A549 (cell line): Measurements from ENCODE around the gene APOBEC3B. TPM values are rescaled to one million over a fixed set of nuclear protein-coding genes. Genes with fewer than 3 reads are reported as not detected.

Experiments
- ATAC-seq, 2 experiments: fragments of 200-7000 bp in 1 of 2; fragments of >200 bp in 1 of 2; cut with Nextera tagmentation in 1 of 2; cut with Tn5 transposase in 1 of 2; 3 replicates each; pipeline versions ENCODE4 v1.8.0 to v1.9.1; 2018 to 2020; ENCODE audit warnings: mild to moderate bottlenecking in 1 of 2, moderate library complexity in 1 of 2
- CTCF ChIA-PET: fragments of 300-600 bp; sonication (Branson Sonifier 250); formaldehyde crosslinking; extraction: SDS; loops from one replicate; lab custom pipeline; 2021; ENCODE audit warnings: antibody characterized with exemption, inconsistent platforms; lab: Yijun Ruan, JAX
- POLR2A ChIA-PET: fragments of 350-600 bp; formaldehyde crosslinking; extraction: SDS; loops from one replicate; lab custom pipeline; 2021; ENCODE audit warnings: antibody characterized with exemption, inconsistent platforms; lab: Yijun Ruan, JAX
- DNase-seq, 2 experiments: peaks; one replicate each; pipeline versions ENCODE4 v3.0.0 to v3.0.0-alpha.2; 2011 to 2016; ENCODE audit warnings: low read depth in 1 of 2, low spot score in 1 of 2
- FAIRE-seq: peaks from 2 replicates; lab custom pipeline; 2011; peaks lifted over from hg19 to GRCh38; lab: Jason Lieb, UNC
- H3K27ac ChIP-seq, 2 experiments: fragments of >200 bp; sonication (Bioruptor Twin); formaldehyde crosslinking; 3 replicates each; pipeline ENCODE4 v1.5.1; 2016 to 2017
- H3K4me1 ChIP-seq: fragments of >200 bp; sonication (Bioruptor Twin); formaldehyde crosslinking; 3 replicates; pipeline ENCODE4 v1.6.1; 2016
- H3K4me2 ChIP-seq: fragments of >200 bp; sonication (Bioruptor Twin); formaldehyde crosslinking; 3 replicates; pipeline ENCODE4 v1.6.1; 2016
- H3K4me3 ChIP-seq: fragments of >200 bp; sonication (Bioruptor Twin); formaldehyde crosslinking; 3 replicates; pipeline ENCODE4 v1.5.1; 2016
- H3K9me3 ChIP-seq: fragments of >200 bp; sonication (Bioruptor Twin); formaldehyde crosslinking; 3 replicates; pipeline ENCODE4 v1.6.1; 2016
- BCL3 ChIP-seq: fragments of >200 bp; sonication (Bioruptor Twin); formaldehyde crosslinking; IDR thresholded peaks from 3 replicates; pipeline ENCODE4 v1.6.1; 2016
- BHLHE40 ChIP-seq: IDR thresholded peaks from 2 replicates; pipeline ENCODE4 v1.6.1; 2012; ENCODE audit warnings: low read depth, low read length, inconsistent platforms
- CBX2 ChIP-seq: fragments of 200-600 bp; sonication (generic); IDR thresholded peaks from 2 replicates; pipeline ENCODE4 v1.6.1; 2016; ENCODE audit warnings: low read depth, mild to moderate bottlenecking, borderline replicate concordance
- CBX8 ChIP-seq: fragments of 200-600 bp; sonication (generic); IDR thresholded peaks from 2 replicates; pipeline ENCODE4 v1.6.1; 2016
- CHD2 ChIP-seq: fragments of 150-350 bp; IDR thresholded peaks from 2 replicates; pipeline ENCODE4 v1.6.1; 2014; ENCODE audit warnings: low read length; ENCODE audit not compliant: partially characterized antibody
- ESRRA ChIP-seq: fragments of 150-350 bp; IDR thresholded peaks from 2 replicates; pipeline ENCODE4 v1.6.1; 2014; ENCODE audit warnings: mild to moderate bottlenecking, low read length, borderline replicate concordance
- FOXS1 ChIP-seq: fragments of 250-450 bp; sonication (Bioruptor Pico); IDR thresholded peaks from 2 replicates; pipeline ENCODE4 v1.5.0; 2020; ENCODE audit warnings: mild to moderate bottlenecking, moderate library complexity
- HDAC2 ChIP-seq: fragments of 200-600 bp; sonication (generic); IDR thresholded peaks from 2 replicates; pipeline ENCODE4 v1.6.1; 2016
- HMGXB4 ChIP-seq: fragments of 250-450 bp; sonication (Bioruptor Pico); IDR thresholded peaks from 2 replicates; pipeline ENCODE4 v1.5.0; 2021; ENCODE audit warnings: mild to moderate bottlenecking, moderate library complexity, borderline replicate concordance
- HOXB13 ChIP-seq: fragments of 250-450 bp; sonication (Bioruptor Pico); IDR thresholded peaks from 2 replicates; pipeline ENCODE4 v1.5.0; 2020; ENCODE audit warnings: low read depth, mild to moderate bottlenecking, moderate library complexity
- JUNB ChIP-seq: fragments of >200 bp; sonication (Bioruptor Twin); formaldehyde crosslinking; IDR thresholded peaks from 2 replicates; pipeline ENCODE4 v1.6.1; 2016
- KDM1A ChIP-seq: fragments of 200-600 bp; sonication (generic); IDR thresholded peaks from 2 replicates; pipeline ENCODE4 v1.6.1; 2016; ENCODE audit warnings: low read depth, mild to moderate bottlenecking
- MAFK ChIP-seq: fragments of 450-650 bp; IDR thresholded peaks from 2 replicates; pipeline ENCODE4 v1.6.1; 2014; ENCODE audit not compliant: partially characterized antibody
- MYC ChIP-seq: IDR thresholded peaks from 2 replicates; pipeline ENCODE4 v1.6.1; 2012; ENCODE audit warnings: mild to moderate bottlenecking, inconsistent platforms, low read length, improper control_type of control experiment, borderline replicate concordance
- RCOR1 ChIP-seq: fragments of 150-350 bp; IDR thresholded peaks from 2 replicates; pipeline ENCODE4 v1.6.1; 2014; ENCODE audit warnings: antibody characterized with exemption, low read length, low read depth
- RFX5 ChIP-seq: fragments of 450-650 bp; IDR thresholded peaks from 2 replicates; pipeline ENCODE4 v1.7.1; 2014; ENCODE audit warnings: antibody characterized with exemption, mild to moderate bottlenecking, moderate library complexity
- SMC3 ChIP-seq: fragments of >200 bp; sonication (Bioruptor Twin); formaldehyde crosslinking; IDR thresholded peaks from 3 replicates; pipeline ENCODE4 v1.6.1; 2018; ENCODE audit warnings: inconsistent platforms
- TP53 ChIP-seq: fragments of 250-450 bp; sonication (Bioruptor Pico); IDR thresholded peaks from 2 replicates; pipeline ENCODE4 v1.5.0; 2021; ENCODE audit warnings: mild to moderate bottlenecking, moderate library complexity
- ZC3H11A ChIP-seq: fragments of 450-650 bp; IDR thresholded peaks from 2 replicates; pipeline ENCODE4 v1.6.1; 2014; ENCODE audit warnings: antibody characterized with exemption, mild to moderate bottlenecking
- ZFP36 ChIP-seq: fragments of 450-650 bp; IDR thresholded peaks from 2 replicates; pipeline ENCODE4 v1.6.1; 2014; ENCODE audit warnings: borderline replicate concordance; ENCODE audit not compliant: partially characterized antibody
- ZNF302 ChIP-seq: fragments of 250-450 bp; sonication (Bioruptor Pico); IDR thresholded peaks from 2 replicates; pipeline ENCODE4 v1.9.0; 2021; ENCODE audit warnings: inconsistent platforms, mild to moderate bottlenecking, moderate library complexity
- ZSCAN20 ChIP-seq: fragments of 250-450 bp; sonication (Bioruptor Pico); IDR thresholded peaks from 2 replicates; pipeline ENCODE4 v1.8.0; 2022; ENCODE audit warnings: mild to moderate bottlenecking, moderate library complexity
- WGBS: methylation state at CpG from one replicate; pipeline ENCODE4 v1.1.6; 2017; ENCODE audit errors: missing lambda C conversion rate; 5-methylcytosine and 5-hydroxymethylcytosine counted together
- polyA plus RNA-seq, 4 experiments: library from polyadenylated mRNA; depleted of rRNA in 3 of 4; stranded (reverse); fragments of >200 nt; fragmentation: RNase III in 1 of 4; extraction: RNeasy Plus Mini Kit Qiagen cat#74134 plus additional on column Dnase treatment in 1 of 4; gene quantifications; 2 replicates in 3 of 4; 3 replicates in 1 of 4; pipeline ENCODE4 v1.2.3, GENCODE V29; 2011 to 2017

APOBEC3B gene
- polyA plus RNA-seq, 2 of the 4 experiments (the other 2 are of a cell fraction): 16.7 to 19.6 TPM

- ChIA-PET POLR2A (no interaction called here), CTCF (interaction anchor here (1.2 kb wide), 1 partner anchor 18 kb away, joined by 4 read pairs; no protein-coding TSS in a partner anchor)
- Histone ChIP-seq H3K4me1 (peaks cover 7% of the 10 kb centered on the region; the same call in 2 of the 3 replicates), H3K4me2 (no peak overlapping the region), H3K27ac (no peak overlapping the region), H3K9me3 (no peaks in the 10 kb centered on the region), H3K4me3 (no peak overlapping the region)
- ATAC-seq (no peak), DNase-seq (no peak), FAIRE-seq (no peak)
- WGBS: 72% methylated on average over 2 of the region's 3 CpGs
- no peak for TF ChIP-seq RCOR1
- TF ChIP-seq ZFP36: no peak
- TF ChIP-seq MYC: no peak
- no peak for TF ChIP-seq CBX8
- no peak for TF ChIP-seq JUNB
- TF ChIP-seq HDAC2: no peak
- no peak for TF ChIP-seq ZC3H11A
- TF ChIP-seq TP53: no peak
- no peak for TF ChIP-seq CBX2
- TF ChIP-seq ZNF302 (CRISPR knock-in tag): no peak
- TF ChIP-seq FOXS1 (CRISPR knock-in tag): no peak
- no peak for TF ChIP-seq RFX5
Measured at GRCh38 chr22:38955926-38956325, 26.2 kb upstream of the APOBEC3B start.

- no peak overlapping the region for H3K4me3 ChIP-seq
- H3K4me1 ChIP-seq: peaks cover 7% of the 10 kb centered on the region; the same call in 2 of the 3 replicates
- H3K4me2 ChIP-seq: no peak overlapping the region
- TF ChIP-seq ZSCAN20: no peak
- TF ChIP-seq MAFK: no peak
- no peak for TF ChIP-seq SMC3
- no peak for TF ChIP-seq KDM1A
- no peak for TF ChIP-seq ZFP36
- no peak for TF ChIP-seq ESRRA
- TF ChIP-seq JUNB: no peak
- no peak for TF ChIP-seq HMGXB4
- no peak for TF ChIP-seq CHD2
- TF ChIP-seq BCL3: no peak
- TF ChIP-seq BHLHE40: no peak
- DNase-seq: no peak
- ChIA-PET CTCF (interaction anchor here (1.2 kb wide), 1 partner anchor 17 kb away, joined by 4 read pairs; no protein-coding TSS in a partner anchor), POLR2A (no interaction called here)
- no peak for ATAC-seq
- no peak for FAIRE-seq
- H3K27ac ChIP-seq: no peak overlapping the region
- no peaks in the 10 kb centered on the region for H3K9me3 ChIP-seq
- 80% methylated on average over 1 of the region's 5 CpGs for WGBS
Measured at GRCh38 chr22:38956551-38956950, 25.6 kb upstream of the APOBEC3B start.

GRCh38 chr22:38957046-38957770 lies 24.9 kb upstream of the APOBEC3B start, which contains the start of gene APOBEC3A:
TSS of gene APOBEC3A (plus strand) at chr22:38957609. CDS start at chr22:38957692, 83 bp downstream.
- FAIRE-seq (no peak), ATAC-seq (peak; percentile 13 to 15; a peak in 2 of 6 replicates), DNase-seq (peak in 1 of 2 experiments; percentile 39)
- peaks cover 7% of the 10 kb centered on the region; the same call in 2 of the 3 replicates for H3K4me1 ChIP-seq
- CTCF ChIA-PET: interaction anchor here (0.6 kb wide), 1 partner anchor 13 kb away, joined by 3 read pairs; no protein-coding TSS in a partner anchor
- no peak within 1 kb of the TSS for H3K4me2 ChIP-seq
- H3K9me3 ChIP-seq: no peaks in the 10 kb centered on the region
- no peak within 1 kb of the TSS for H3K27ac ChIP-seq
- TF ChIP-seq HOXB13 (CRISPR knock-in tag) (no peak), MAFK (peak; percentile 98)
- POLR2A ChIA-PET: no interaction called here
- WGBS: 67% methylated on average over 5 of the region's 11 CpGs
- no peak within 1 kb of the TSS for H3K4me3 ChIP-seq
